H9 (cell line): ENCODE data around the gene FHIT. TPM values are rescaled to one million over a fixed set of nuclear protein-coding genes. Genes with fewer than 3 reads are reported as not detected.

Source experiments
- DNase-seq: peaks from one replicate; pipeline ENCODE4 v3.0.0-alpha.2; 2017
- H2AFZ ChIP-seq: one replicate; pipeline ENCODE4 v1.6.1; 2013; ENCODE audit warnings: mild to moderate bottlenecking, low read length, control low read depth, moderate library complexity
- H2AK5ac ChIP-seq: 2 replicates; pipeline ENCODE4 v1.6.1; 2013; ENCODE audit warnings: low read length, control low read depth, mixed read lengths; ENCODE audit not compliant: insufficient read length
- H2BK120ac ChIP-seq: one replicate; pipeline ENCODE4 v1.6.1; 2013; ENCODE audit warnings: low read depth, mild to moderate bottlenecking, low read length, control low read depth, inconsistent platforms; ENCODE audit not compliant: poor library complexity, severe bottlenecking
- H2BK12ac ChIP-seq: 2 replicates; pipeline ENCODE4 v1.6.1; 2013; ENCODE audit warnings: low read length, control low read depth, mixed read lengths, low read depth; ENCODE audit not compliant: insufficient read length
- H2BK15ac ChIP-seq: 2 replicates; pipeline ENCODE4 v1.6.1; 2013; ENCODE audit warnings: low read depth, low read length, control low read depth
- H2BK20ac ChIP-seq: one replicate; pipeline ENCODE4 v1.6.1; 2013; ENCODE audit warnings: low read depth, mild to moderate bottlenecking, low read length, control low read depth, inconsistent platforms; ENCODE audit not compliant: poor library complexity, severe bottlenecking
- H2BK5ac ChIP-seq: 2 replicates; pipeline ENCODE4 v1.6.1; 2013; ENCODE audit warnings: low read length, control low read depth, mixed read lengths; ENCODE audit not compliant: insufficient read length
- H3K14ac ChIP-seq: 2 replicates; pipeline ENCODE4 v1.6.1; 2013; ENCODE audit warnings: low read length, control low read depth; ENCODE audit not compliant: insufficient read depth
- H3K18ac ChIP-seq: 2 replicates; pipeline ENCODE4 v1.6.1; 2013; ENCODE audit warnings: low read depth, mild to moderate bottlenecking, mixed read lengths, low read length, control low read depth; ENCODE audit not compliant: insufficient read length
- H3K23ac ChIP-seq: 2 replicates; pipeline ENCODE4 v1.6.1; 2013; ENCODE audit warnings: low read length, control low read depth, mixed read lengths, low read depth; ENCODE audit not compliant: insufficient read length
- H3K23me2 ChIP-seq: 2 replicates; pipeline ENCODE4 v1.6.1; 2013; ENCODE audit warnings: low read depth, mild to moderate bottlenecking, mixed read lengths, low read length, control low read depth; ENCODE audit not compliant: insufficient read length, poor library complexity, severe bottlenecking
- H3K27ac ChIP-seq: 2 replicates; pipeline ENCODE4 v1.5.1; 2013; ENCODE audit warnings: low read length, control low read depth, mixed read lengths, low read depth; ENCODE audit not compliant: insufficient read length
- H3K27me3 ChIP-seq: 2 replicates; pipeline ENCODE4 v1.6.1; 2013; ENCODE audit warnings: low read length, control low read depth, inconsistent platforms; ENCODE audit not compliant: insufficient read depth
- H3K4ac ChIP-seq: 2 replicates; pipeline ENCODE4 v1.6.1; 2013; ENCODE audit warnings: low read depth, mild to moderate bottlenecking, control low read depth, inconsistent platforms, low read length, moderate library complexity
- H3K4me1 ChIP-seq: 2 replicates; pipeline ENCODE4 v1.6.1; 2013; ENCODE audit warnings: low read length, control low read depth, inconsistent platforms; ENCODE audit not compliant: insufficient read depth
- H3K4me2 ChIP-seq: 2 replicates; pipeline ENCODE4 v1.6.1; 2013; ENCODE audit warnings: low read length, control low read depth, mixed read lengths; ENCODE audit not compliant: insufficient read length, insufficient read depth
- H3K56ac ChIP-seq: 2 replicates; pipeline ENCODE4 v1.6.1; 2013; ENCODE audit warnings: low read depth, mild to moderate bottlenecking, mixed read lengths, low read length, control low read depth; ENCODE audit not compliant: insufficient read length
- H3K79me1 ChIP-seq: 2 replicates; pipeline ENCODE4 v1.6.1; 2013; ENCODE audit warnings: low read depth, mild to moderate bottlenecking, moderate library complexity, low read length, control low read depth, inconsistent platforms; ENCODE audit not compliant: insufficient read depth, poor library complexity, severe bottlenecking
- H3K79me2 ChIP-seq: 2 replicates; pipeline ENCODE4 v1.6.1; 2013; ENCODE audit warnings: low read length, control low read depth, inconsistent platforms; ENCODE audit not compliant: insufficient read depth
- H3K9ac ChIP-seq: 2 replicates; pipeline ENCODE4 v1.6.1; 2013; ENCODE audit warnings: low read length, control low read depth, mixed read lengths; ENCODE audit not compliant: insufficient read length; ENCODE audit errors: extremely low read depth
- H3K9me3 ChIP-seq: one replicate; pipeline ENCODE4 v1.6.1; 2013; ENCODE audit warnings: low read depth, low read length, inconsistent platforms; ENCODE audit not compliant: control insufficient read depth
- H3T11ph ChIP-seq: one replicate; pipeline ENCODE4 v1.6.1; 2013; ENCODE audit warnings: mild to moderate bottlenecking, low read length, control low read depth, inconsistent platforms
- H4K20me1 ChIP-seq: one replicate; pipeline ENCODE4 v1.6.1; 2013; ENCODE audit not compliant: control insufficient read depth, insufficient read length, insufficient read depth
- H4K5ac ChIP-seq: 2 replicates; pipeline ENCODE4 v1.6.1; 2013; ENCODE audit warnings: low read depth, mild to moderate bottlenecking, mixed read lengths, low read length, control low read depth; ENCODE audit not compliant: insufficient read length
- H4K8ac ChIP-seq: replicated peaks from 2 replicates; pipeline ENCODE4 v1.6.1; 2013; ENCODE audit warnings: low read length, control low read depth, mixed read lengths, low read depth; ENCODE audit not compliant: insufficient read length
- H4K91ac ChIP-seq: 2 replicates; pipeline ENCODE4 v1.6.1; 2013; ENCODE audit warnings: low read depth, mild to moderate bottlenecking, moderate library complexity, mixed read lengths, low read length, control low read depth; ENCODE audit not compliant: insufficient read length
- H3K27ac Mint-ChIP-seq, 3 experiments: 2 replicates in 2 of 3; 3 replicates in 1 of 3; pipeline ENCODE4 v1.8.0; 2020 to 2021; ENCODE audit warnings: mixed read lengths in 3 of 3, mild to moderate bottlenecking in 1 of 3, moderate library complexity in 1 of 3
- H3K27me3 Mint-ChIP-seq: 2 replicates; pipeline ENCODE4 v1.8.0; 2021; ENCODE audit warnings: low read depth, mild to moderate bottlenecking, moderate library complexity, mixed read lengths
- H3K36me3 Mint-ChIP-seq, 3 experiments: 2 replicates in 2 of 3; 3 replicates in 1 of 3; pipeline ENCODE4 v1.8.0; 2020 to 2021; ENCODE audit warnings: low read depth in 3 of 3, mixed read lengths in 3 of 3; ENCODE audit not compliant: insufficient read depth in 1 of 3
- H3K4me1 Mint-ChIP-seq, 2 experiments: 2 replicates each; pipeline ENCODE4 v1.8.0; 2020; ENCODE audit warnings: mixed read lengths in 2 of 2
- H3K4me3 Mint-ChIP-seq, 2 experiments: 2 replicates in 1 of 2; 3 replicates in 1 of 2; pipeline ENCODE4 v1.8.0; 2020 to 2021; ENCODE audit warnings: mild to moderate bottlenecking in 2 of 2, mixed read lengths in 2 of 2, moderate library complexity in 1 of 2
- H3K9me3 Mint-ChIP-seq, 2 experiments: 2 replicates in 1 of 2; 3 replicates in 1 of 2; pipeline ENCODE4 v1.8.0; 2020; ENCODE audit warnings: mild to moderate bottlenecking in 2 of 2, mixed read lengths in 2 of 2, moderate library complexity in 1 of 2
- CTCF ChIP-seq: fragments of 200-600 bp; sonication (generic); conservative IDR thresholded peaks from 3 replicates; pipeline ENCODE4 v1.8.0; 2021; ENCODE audit warnings: antibody characterized with exemption, mild to moderate bottlenecking
- WGBS: extraction: QIAGEN DNeasy Blood & Tissue Kit; methylation state at CpG from one replicate; pipeline ENCODE4 v1.1.7; 2013; ENCODE audit warnings: missing lambda C conversion rate, low lambda C conversion rate, mixed read lengths; ENCODE audit not compliant: insufficient read length; ENCODE audit errors: extremely low coverage; 5-methylcytosine and 5-hydroxymethylcytosine counted together
- total RNA-seq: library from RNA; stranded (reverse); gene quantifications from 2 replicates; pipeline ENCODE4 v1.2.1, GENCODE V29; 2021

FHIT gene
- total RNA-seq, 1 experiment from 2014 or later: 3.0 TPM

DNA sequence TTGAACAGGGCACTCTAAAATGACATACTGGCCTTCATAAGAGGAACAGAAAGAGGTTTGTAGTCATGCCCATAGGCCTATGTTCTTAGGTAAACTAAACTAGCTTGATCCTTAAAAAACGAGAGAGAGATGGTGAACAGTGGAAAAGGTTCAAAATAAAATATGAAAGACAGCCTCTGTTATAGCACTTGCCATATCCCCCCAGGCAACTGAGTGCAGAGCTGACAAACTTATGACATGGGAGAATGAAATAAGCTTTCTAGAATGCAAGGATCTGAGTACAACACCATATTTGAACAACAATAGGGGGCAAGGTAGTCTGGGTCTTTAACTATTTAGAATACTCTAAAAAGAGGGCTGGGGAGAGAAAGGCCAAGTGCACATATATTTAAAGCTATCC lies 1500.9 kb downstream of the FHIT start:
- Histone ChIP-seq H4K20me1 (no peaks in the 10 kb centered on the region), H3K4me2 (no peak overlapping the region), H3K4ac (no peak overlapping the region), H3K14ac (no peak overlapping the region), H4K91ac (no peak overlapping the region), H2BK12ac (no peak overlapping the region), H2BK5ac (no peak overlapping the region), H3K27me3 (no peaks in the 10 kb centered on the region; the same call in 1 of the 2 replicates), H3K9ac (no peak overlapping the region), H2AK5ac (no peak overlapping the region), H2BK20ac (no peak overlapping the region), H3K4me1 (no peaks in the 10 kb centered on the region; the same call in 1 of the 2 replicates), H4K8ac (no peak overlapping the region), H2AFZ (no peak overlapping the region), H3K18ac (no peak overlapping the region), H4K5ac (no peak overlapping the region), H3K9me3 (peaks cover 7% of the 10 kb centered on the region), H3K79me2 (no peaks in the 10 kb centered on the region), H3K23ac (no peak overlapping the region), H3K23me2 (no peaks in the 10 kb centered on the region), H3T11ph (no peak overlapping the region), H2BK120ac (no peak overlapping the region), H3K27ac (no peak overlapping the region), H3K56ac (no peak overlapping the region), H2BK15ac (no peak overlapping the region), H3K79me1 (no peaks in the 10 kb centered on the region)
- Mint-ChIP-seq H3K4me1 (peaks cover 52% of the 10 kb centered on the region in 2 experiments), H3K27ac (no peak overlapping the region), H3K9me3 (peaks cover 0 to 5% of the 10 kb centered on the region in 2 experiments; a peak in 3 of 5 replicates), H3K36me3 (peaks cover 0 to 6% (median 0%) of the 10 kb centered on the region in 3 experiments; a peak in 1 of 7 replicates), H3K27me3 (peaks cover 45% of the 10 kb centered on the region), H3K4me3 (no peak overlapping the region)
- no peak for TF ChIP-seq CTCF
- WGBS: no CpG with 5 or more reads among the region's 1 CpG
- no peak for DNase-seq
